ENCODE results near the gene LMF1.

LMF1 gene

GRCh38 chr16:947255-947921 lies 23.4 kb downstream of the LMF1 start:
- no peak for DNase-seq

GRCh38 chr16:946048-946395 lies 24.8 kb downstream of the LMF1 start:
- DNase-seq, result no peak

- DNase-seq, result no peak
Measured at GRCh38 chr16:945271-946047, 25.3 kb downstream of the LMF1 start.

GRCh38 chr16:943971-944370 lies 26.8 kb downstream of the LMF1 start:
- no peak for DNase-seq

- DNase-seq, result no peak
Measured at GRCh38 chr16:942436-943060, 28.2 kb downstream of the LMF1 start.

GRCh38 chr16:939941-940340 lies 30.8 kb downstream of the LMF1 start:
- no peak for DNase-seq

- no peak for DNase-seq
Measured at GRCh38 chr16:939311-939710, 31.5 kb downstream of the LMF1 start.

- no peak for DNase-seq
Measured at GRCh38 chr16:938752-939151, 32.0 kb downstream of the LMF1 start.

GRCh38 chr16:938136-938535 lies 32.6 kb downstream of the LMF1 start:
- DNase-seq, result no peak

- no peak for DNase-seq
Measured at GRCh38 chr16:937723-938122, 33.1 kb downstream of the LMF1 start.

GRCh38 chr16:937311-937710 lies 33.5 kb downstream of the LMF1 start:
- no peak for DNase-seq

GRCh38 chr16:935684-936083 lies 35.1 kb downstream of the LMF1 start:
- DNase-seq, result no peak

GRCh38 chr16:934178-934577 lies 36.6 kb downstream of the LMF1 start:
- DNase-seq, result no peak

GRCh38 chr16:933581-933980 lies 37.2 kb downstream of the LMF1 start:
- DNase-seq, result no peak

GRCh38 chr16:932831-933330 lies 37.9 kb downstream of the LMF1 start:
- DNase-seq, result no peak

- no peak for DNase-seq
Measured at GRCh38 chr16:931626-932500, 38.9 kb downstream of the LMF1 start.

GRCh38 chr16:931171-931570 lies 39.6 kb downstream of the LMF1 start:
- DNase-seq, result no peak

- DNase-seq, result no peak
Measured at GRCh38 chr16:930511-930910, 40.3 kb downstream of the LMF1 start.

- no peak for DNase-seq
Measured at GRCh38 chr16:930076-930475, 40.7 kb downstream of the LMF1 start.

- no peak for DNase-seq
Measured at GRCh38 chr16:929227-930073, 41.3 kb downstream of the LMF1 start.

GRCh38 chr16:928526-928925 lies 42.3 kb downstream of the LMF1 start:
- no peak for DNase-seq

- DNase-seq, result no peak
Measured at GRCh38 chr16:927931-928330, 42.9 kb downstream of the LMF1 start.
